SK-MEL-5 (cell line): ENCODE measurements around the gene TTC39A. TPM values are rescaled to one million over a fixed set of nuclear protein-coding genes. Genes with fewer than 3 reads are reported as not detected.

ENCODE experiments used
- DNase-seq: peaks from one replicate; pipeline ENCODE4 v3.0.0-alpha.2; 2016; ENCODE audit warnings: low read depth, low spot score
- in situ Hi-C: cut with HindIII; loops from 2 replicates; pipeline ENCODE4 v1.10.0; 2016; ENCODE audit warnings: low sequenced_read_pairs, high pct_unique_total_duplicates, low pct_unique_long_range_greater_than_20kb
- total RNA-seq: library from RNA; depleted of rRNA; stranded (reverse); fragments of >200 nt; shearing (Covaris generic); gene quantifications from 2 replicates; pipeline ENCODE4 v1.2.3, GENCODE V29; 2014

TTC39A gene
- total RNA-seq, 1 experiment from 2014 or later: 2.4 TPM

DNA sequence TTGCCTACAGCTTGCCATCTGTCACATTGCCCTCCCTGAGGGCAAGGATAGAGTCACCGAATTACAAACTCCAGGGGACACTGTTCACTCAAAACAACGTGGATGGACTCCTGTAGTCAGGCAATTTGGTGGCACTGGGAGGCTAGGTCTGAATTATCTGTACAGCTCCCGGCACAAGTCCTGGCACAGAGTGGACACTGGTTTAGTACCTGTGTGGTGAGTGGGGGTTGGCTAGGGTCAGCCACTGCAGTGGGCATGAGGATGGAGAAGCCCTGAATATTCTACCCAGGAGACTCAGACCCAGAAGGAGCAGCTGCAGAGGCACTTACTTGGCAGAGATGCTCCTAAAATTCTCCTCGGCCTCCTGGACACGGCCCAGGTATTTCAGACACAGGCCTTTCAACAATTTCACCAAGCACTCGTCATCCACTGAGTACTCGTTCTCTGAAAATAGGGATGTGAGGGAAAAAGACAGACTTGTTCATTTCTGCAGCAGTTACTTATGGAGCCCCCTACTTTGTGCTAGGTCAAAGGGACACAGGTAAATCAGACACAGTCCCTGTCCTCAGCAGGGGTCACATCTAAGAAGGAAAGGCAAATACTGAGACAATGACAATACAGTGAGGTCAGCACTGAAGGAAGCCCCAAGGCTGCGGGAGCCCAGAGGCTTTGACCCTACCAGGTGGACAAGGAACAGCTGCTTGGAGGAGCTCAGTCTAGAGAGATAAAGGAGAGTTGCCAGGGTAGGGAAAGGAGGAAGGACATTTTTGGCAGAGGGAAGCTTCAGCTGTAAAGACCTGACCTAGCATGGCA lies 40.5 kb downstream of the TTC39A start:
- in situ Hi-C loops: no loop called here
- DNase-seq: no peak

DNA sequence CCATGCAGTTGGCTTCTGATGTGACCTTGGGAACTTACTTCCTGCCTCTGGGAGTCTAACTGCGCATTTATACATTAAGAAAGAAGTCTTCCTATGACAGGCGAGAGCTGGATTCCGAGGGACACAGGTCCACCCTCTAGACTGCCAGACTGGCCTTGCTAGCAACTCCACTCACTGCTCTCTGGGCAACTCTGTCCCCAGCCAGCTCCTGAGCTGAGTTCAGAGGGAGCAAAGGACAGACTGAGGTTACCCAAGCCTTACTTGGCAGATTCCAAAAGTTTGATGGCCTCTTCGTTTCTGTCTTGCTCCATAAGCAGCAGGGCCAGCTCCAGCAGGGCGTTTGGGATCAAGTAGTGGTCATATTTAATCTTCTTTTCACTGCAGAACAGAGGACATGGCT lies 41.8 kb downstream of the TTC39A start:
- in situ Hi-C loops: no loop called here
- DNase-seq: no peak

DNA sequence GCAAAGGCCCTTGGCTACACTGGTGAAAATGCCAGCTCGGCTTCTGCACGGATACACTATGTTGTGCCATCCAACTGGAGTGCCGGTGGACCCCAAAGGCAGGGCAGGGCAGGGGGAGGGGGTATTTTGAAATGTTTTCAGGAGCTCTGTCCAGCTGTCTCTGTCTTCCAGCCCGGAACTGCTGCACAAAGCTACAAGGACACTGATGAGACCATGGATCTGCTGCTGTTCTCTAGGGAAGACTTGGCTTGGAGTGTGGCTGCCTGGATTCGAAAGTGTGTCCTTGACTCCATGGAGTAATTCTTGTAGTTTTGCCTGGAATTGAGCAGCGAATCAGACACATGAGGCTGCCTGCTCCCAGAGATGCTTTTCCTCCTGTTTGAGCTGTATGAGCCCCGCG lies 42.4 kb downstream of the TTC39A start:
- in situ Hi-C loops: no loop called here
- DNase-seq: no peak

DNA sequence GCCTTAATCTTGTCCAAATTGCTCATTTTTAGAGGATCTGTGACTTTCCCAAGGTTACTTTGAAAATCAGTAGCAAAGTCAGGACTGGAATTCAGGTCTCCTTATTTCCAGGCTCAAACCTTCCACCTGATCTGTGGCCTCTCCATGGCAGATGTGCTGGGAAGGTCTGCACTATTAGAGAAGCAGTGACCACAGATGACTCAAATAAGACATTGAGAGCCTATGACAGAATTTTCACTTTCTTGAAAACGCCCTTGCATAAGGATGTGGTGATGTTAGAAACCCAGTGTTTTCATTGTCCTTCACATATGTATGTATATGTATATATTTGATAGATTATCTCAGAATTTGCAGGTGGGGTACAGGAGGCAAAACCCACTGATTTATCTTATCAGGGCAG lies 45.3 kb downstream of the TTC39A start:
- in situ Hi-C loops: no loop called here
- no peak for DNase-seq

DNA sequence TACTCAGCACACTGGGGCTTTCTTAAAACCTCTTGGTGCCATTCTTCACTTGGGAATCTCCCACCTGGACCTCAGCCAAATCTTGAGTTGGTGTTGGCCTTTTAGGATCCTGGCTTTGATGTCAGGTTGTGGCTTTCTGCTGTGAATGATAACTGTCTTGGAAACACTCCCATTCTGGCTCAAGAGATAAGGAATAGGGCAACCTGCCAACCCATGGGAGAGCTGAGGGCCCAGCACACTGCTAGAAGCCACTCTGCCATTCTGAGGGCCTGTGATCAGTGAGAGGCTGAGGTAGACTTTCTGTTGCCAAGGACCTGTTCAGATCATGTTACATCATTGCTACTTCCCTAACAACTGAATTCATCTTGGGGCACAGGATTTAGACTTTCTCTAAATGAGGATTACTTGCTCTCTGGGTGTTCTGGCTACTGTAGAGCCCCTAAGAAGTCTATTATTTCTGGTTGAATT lies 45.8 kb downstream of the TTC39A start:
- no peak for DNase-seq
- in situ Hi-C loops: no loop called here

DNA sequence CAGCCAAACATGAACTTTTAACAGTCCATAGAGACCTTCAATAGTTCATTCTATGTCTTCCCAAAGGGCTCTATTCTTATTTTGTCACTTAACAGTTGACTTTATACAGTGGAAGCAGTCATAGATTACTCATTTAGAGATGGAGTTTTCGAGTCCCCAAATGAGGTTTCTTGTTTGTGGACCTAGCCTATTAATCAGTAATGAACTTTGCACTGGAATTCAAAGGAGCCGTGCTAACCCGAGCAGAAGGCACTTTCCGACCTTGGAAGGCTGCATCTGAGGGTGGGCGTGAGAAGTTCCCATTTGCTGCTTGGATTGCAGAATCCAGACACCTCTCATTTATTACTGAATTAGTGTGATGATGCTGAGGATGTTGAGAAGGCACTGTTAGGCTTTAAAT lies 46.4 kb downstream of the TTC39A start:
- no peak for DNase-seq
- in situ Hi-C loops: no loop called here

DNA sequence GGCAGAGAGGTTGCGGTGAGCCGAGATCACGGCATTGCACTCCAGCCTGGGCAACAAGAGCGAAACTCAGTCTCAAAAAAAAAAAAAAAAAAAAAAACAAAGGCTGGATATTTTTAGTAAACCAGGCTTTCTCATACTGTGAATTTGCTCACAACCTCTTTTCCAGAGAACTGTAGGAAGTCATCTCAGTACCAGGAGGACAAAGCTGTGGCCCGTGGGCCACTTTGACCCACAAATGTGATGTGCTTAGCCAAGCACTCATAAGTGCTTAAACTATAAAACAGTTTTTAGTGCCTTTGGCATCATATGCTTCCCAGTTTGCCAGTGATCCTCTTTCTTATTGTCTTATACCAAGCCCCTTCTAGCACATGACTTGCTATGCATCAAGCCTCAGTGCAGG lies 47.8 kb downstream of the TTC39A start:
- no peak for DNase-seq
- in situ Hi-C loops: no loop called here

DNA sequence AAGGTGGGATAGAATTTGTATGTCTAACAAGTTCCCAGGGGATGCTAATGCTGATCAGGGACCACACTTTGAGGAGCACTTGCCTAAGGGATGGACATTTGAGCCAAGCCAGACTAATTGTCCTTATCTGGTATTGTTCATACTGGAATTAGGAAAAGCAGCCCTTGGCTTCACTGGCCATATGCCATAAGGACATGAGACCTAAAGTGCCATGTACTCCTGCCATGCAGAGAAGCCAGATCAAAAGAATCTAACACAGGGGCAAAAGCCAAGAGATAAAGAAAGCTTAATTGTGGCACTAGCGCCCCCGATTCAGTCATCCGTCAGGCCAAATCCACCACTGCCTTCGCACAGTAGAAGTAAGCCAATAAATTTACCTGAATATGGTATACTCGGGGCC lies 48.6 kb downstream of the TTC39A start:
- no peak for DNase-seq
- in situ Hi-C loops: no loop called here

DNA sequence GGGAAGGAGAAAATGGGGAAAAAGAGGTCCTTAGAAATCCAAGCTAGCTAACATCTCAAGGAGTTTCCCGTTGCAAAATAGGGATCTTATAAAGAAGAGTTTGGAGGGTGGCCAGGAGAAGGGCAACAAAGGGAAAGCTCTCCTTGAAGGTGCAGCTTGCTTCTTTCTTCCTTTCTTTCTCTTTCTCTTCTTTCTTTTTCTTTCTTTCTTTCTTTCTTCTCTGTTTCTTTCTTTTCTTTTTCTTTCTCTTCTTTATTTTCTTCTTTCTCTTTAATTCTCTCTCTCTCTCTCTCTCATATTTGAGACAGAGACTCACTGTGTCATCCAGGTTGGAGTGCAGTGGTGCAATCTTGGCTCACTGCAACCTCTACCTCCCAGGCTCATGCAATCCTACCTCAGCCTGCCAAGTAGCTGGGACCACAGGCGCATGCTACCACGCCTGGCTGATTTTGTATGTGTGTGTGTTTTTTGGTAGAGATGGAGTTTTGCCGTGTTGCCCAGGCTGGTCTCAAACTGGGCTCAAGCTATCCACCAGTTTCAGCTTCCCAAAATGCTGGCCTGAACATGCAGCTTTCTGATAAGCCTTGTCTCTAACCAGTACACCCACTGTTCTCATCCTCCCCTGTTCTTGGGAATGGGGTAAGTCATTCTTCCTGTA lies 49.9 kb downstream of the TTC39A start:
- in situ Hi-C loops: no loop called here
- no peak for DNase-seq

DNA sequence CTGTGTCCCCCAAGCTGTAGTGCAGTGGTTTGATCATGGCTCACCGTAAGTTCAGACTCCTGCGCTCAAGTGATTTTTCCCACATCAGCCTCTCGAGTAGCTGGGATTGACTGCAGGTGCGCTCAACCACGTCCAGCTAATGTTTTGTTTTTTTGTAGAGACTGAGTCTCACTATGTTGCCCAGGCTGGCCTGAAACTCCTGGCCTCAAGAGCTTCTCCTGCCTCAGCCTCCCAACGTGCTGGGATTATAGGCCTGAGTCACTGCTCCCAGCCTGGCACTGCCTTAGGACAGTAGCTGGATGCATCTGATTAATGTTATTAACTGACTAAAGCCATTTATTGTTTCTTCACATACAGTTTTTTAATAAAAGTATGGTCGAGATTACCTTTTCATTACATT lies 54.1 kb downstream of the TTC39A start:
- no peak for DNase-seq
- in situ Hi-C loops: no loop called here

DNA sequence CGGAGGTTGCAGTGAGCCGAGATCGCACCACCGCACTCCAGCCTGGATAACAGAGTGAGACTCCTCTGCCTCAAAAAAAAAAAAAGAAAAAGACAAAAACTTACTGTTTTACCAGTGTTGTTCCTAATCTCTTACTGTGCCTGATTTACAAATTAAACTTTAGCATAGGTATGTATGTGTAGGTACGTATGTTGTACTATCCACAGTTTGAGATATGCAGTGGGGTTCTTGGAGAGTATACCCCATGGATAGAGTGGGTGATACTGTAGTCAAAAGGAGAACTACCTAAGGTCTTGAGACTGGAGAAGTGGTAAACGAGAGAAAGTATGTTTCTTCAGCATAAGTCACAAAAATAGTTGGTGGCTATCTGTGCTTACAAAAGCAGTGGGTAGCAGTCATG lies 55.7 kb downstream of the TTC39A start:
- in situ Hi-C loops: no loop called here

DNA sequence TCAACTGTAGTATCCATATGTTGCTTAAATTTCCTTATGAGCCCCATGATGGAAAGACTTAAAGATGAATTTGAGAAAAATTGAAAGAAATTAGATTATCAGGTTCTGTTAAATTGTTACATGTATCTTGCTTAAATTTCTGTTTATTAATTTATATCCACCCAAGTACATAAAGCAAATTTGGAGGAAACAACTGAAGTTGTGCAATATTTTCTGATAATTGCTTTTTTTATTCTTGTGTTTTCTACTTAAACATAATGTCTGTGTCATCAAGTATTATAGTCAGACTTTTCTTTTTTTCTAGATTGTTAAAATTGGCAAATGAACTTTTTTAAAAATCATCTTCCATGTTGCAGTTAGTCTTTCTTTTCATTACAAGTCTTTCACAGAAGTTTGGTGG lies 57.4 kb downstream of the TTC39A start:
- DNase-seq: no peak
- in situ Hi-C loops: no loop called here

More for the DNA sequence above, 55.7 kb downstream of the TTC39A start:
- no peak for DNase-seq

DNA sequence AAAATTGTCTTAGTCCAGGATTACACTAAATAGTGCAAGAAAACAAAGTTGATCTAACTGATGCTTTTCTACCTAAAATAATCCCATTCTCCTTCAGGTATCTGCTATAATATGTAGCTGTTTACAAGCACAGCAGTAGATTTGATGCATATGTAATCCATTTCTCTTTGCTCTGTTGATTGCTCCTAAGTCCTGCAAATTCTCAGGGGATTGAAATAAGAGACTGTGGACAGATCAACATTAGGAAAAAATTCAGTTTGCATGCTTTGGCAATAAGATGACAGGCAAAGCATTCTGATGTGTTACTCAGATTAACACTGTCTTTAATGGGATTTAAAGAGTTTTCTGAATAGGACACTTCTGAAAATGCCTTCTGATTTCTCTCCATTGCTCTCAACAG lies 59.6 kb downstream of the TTC39A start:
- DNase-seq: no peak
- in situ Hi-C loops: no loop called here

DNA sequence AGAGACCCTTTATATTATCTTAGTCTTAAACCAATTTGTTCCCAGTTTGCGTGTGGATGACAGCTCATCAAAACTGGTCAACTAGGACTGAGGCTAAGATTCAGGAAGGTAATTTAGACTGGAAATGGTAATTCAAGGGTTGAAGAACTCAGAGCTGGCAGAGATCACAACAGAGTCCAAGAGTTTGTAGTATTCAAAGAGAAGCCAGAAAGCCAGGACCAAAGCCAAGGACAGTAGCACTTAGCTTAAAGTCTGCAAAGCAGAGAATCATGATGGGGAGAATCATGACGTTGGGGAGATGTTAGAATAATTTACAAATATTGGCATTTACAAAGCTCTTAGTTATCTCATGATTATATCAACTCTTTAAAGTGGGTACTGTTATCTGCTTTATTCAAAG lies 61.7 kb downstream of the TTC39A start:
- no peak for DNase-seq
- in situ Hi-C loops: no loop called here

DNA sequence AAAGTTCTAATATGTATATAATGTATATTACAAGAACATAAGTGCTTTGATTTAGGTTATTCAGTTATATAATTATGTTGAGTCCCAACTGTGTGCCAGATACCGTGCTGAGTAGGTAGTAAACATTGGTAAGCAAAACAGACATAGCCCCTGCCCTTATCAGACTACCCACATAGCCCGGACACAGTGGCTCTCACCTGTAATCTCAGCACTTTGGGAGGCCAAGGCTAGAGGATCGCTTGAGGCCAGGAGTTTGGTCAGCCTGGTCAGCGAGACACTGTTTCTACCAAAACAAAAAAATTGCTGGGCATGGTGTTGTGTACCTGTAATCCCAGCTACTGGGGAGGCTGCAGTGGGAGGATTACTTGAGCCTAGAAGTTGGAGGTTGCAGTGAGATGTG lies 63.6 kb downstream of the TTC39A start:
- no peak for DNase-seq
- in situ Hi-C loops: no loop called here

DNA sequence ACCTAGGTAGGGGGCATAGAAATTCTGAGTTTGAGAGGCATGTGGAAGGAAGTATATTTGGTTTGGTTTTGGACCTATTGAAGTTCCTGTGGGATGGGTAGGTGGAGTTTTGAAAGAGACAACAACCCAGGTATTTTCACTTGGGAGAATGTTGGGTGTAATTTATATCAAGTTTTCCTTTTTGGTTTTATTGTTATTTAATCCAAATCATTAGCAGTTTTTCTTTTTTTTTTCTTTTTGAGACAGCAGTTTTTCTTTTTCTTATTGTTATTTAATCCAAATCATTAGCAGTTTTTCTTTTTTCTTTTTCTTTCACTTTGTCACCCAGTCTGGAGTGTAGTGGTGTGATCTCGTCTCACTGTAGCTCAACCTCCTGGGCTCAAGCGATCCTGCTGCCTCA lies 64.2 kb downstream of the TTC39A start:
- DNase-seq: no peak
- in situ Hi-C loops: no loop called here

DNA sequence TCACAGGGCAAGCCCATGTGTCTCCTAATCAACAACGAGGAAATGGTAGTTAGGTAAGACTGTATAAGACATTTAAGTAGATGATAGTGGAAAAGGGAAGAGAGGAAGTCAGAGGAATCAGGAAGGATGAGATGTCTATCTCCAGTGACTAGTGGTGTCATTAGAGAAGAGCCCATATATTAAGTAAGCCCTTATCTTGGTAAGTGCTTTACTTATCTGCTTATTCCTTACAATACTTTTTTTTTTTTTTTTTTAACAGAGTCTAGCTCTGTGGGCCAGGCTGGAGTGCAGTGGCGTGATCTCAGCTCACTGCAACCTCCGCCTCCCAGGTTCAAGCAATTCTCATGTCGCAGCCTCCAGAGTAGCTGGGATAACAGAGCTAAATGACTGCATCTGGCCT lies 64.7 kb downstream of the TTC39A start:
- in situ Hi-C loops: no loop called here
- DNase-seq: no peak

DNA sequence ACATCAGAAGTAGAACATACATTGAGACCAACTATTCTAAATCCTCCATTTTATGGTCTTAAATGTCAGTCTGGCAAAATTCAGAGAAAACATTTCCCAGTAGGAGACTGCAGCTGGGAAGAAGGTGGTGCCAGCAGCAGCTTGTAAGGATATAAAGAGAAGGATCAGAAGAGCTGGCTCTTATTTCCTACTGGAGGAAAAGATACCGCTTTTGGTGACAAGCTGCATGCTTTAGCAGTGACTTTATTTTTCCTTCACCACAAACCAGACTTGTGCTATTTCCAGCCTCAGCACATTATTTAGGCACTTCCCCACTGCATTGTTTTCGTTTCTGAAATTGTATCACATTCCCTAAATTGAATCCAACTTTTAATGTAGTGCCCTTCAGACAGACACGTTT lies 65.9 kb downstream of the TTC39A start:
- in situ Hi-C loops: no loop called here
- DNase-seq: no peak

DNA sequence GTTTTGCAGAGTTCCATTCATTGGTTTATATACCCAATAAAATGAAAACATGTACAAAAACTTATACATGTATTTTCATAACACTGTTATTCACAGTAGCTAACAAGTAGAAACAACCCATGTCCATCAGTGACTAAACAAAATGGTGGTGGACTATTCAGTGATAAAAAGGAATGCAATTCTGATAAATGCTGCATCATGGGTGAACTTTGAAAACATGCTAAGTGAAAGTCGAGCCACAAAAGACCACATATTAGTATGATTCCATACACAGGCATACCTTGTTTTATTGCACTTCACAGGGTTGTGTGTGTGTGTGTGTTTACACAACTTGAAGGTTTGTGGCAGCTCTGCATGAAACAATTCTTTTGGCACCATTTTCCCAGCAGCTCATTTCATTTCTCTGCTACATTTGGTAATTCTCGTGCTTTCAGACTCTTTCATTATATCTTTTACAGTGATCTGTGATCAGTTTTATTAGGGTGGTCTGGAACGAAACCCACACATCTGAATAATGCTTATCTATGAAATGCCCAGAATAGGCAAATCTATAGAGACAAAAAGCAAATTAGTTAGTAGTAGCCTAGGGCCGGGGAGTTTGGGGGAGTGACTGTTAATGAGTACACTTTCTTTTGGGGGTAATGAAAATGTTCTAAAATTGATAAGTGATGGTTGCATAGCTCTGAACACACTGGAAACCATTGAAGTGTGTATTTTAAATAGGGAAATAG lies 67.0 kb downstream of the TTC39A start:
- no peak for DNase-seq
- in situ Hi-C loops: no loop called here
